Astrocyte (in vitro differentiated cells and primary cell): Measurements from ENCODE around the gene ZNF124.
"Not testable (repeated sequence)": the region's sequence is repeated elsewhere in the genome, so short reads cannot be mapped to it uniquely, and the experiment has no call there.

Source experiments
- EZH2 ChIP-seq: IDR thresholded peaks from 2 replicates; pipeline ENCODE4 v1.6.1; 2012; ENCODE audit warnings: mild to moderate bottlenecking, low read length, inconsistent platforms; ENCODE audit not compliant: insufficient read depth
- TF ChIP-seq, protein P1 (sequence below): IDR thresholded peaks from 2 replicates; pipeline ENCODE4 v1.5.1; 2011; ENCODE audit warnings: low read depth, mild to moderate bottlenecking, inconsistent platforms, low read length, moderate library complexity; ENCODE audit not compliant: insufficient read depth

DNA sequence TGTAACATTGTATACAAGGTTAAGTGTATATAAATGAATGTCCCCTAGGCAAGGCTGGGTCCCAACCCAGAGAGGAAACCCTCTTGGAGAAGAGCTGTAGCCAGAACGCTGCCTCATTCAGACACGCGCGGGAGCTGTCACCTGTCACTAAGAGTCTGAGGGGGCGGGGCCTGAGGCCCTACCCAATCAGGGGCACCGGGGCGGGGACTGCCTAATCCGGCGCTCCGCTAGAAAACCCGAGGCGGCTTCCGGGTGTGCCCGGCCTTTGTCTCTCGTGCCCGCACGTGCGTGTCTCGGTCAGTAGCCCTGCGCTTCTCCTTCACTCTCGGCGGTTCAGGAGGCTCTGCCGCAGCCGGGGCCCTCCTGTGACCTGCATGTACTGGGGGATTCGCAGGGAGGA is 45.7 kb downstream of the ZNF124 start:
- TF ChIP-seq, protein P1, sequence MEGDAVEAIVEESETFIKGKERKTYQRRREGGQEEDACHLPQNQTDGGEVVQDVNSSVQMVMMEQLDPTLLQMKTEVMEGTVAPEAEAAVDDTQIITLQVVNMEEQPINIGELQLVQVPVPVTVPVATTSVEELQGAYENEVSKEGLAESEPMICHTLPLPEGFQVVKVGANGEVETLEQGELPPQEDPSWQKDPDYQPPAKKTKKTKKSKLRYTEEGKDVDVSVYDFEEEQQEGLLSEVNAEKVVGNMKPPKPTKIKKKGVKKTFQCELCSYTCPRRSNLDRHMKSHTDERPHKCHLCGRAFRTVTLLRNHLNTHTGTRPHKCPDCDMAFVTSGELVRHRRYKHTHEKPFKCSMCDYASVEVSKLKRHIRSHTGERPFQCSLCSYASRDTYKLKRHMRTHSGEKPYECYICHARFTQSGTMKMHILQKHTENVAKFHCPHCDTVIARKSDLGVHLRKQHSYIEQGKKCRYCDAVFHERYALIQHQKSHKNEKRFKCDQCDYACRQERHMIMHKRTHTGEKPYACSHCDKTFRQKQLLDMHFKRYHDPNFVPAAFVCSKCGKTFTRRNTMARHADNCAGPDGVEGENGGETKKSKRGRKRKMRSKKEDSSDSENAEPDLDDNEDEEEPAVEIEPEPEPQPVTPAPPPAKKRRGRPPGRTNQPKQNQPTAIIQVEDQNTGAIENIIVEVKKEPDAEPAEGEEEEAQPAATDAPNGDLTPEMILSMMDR: not testable (repeated sequence)
- TF ChIP-seq EZH2: not testable (repeated sequence)
